ENCODE measurements around the gene ENDOV.
A peak's percentile ranks its signal among the peaks of the same experiment; 100 is the strongest.

ENDOV gene

GRCh38 chr17:80423536-80424225 is 8.7 kb downstream of the ENDOV start:
- Histone ChIP-seq H3K4me1 (ENCODE audit: control insufficient read depth, insufficient read depth, low read length, poor library complexity, severe bottlenecking) (peaks cover 14% of the 10 kb centered on the region), H3K27ac (ENCODE audit: insufficient read depth, low read length, poor library complexity, severe bottlenecking) (no peak overlapping the region), H3K4me3 (ENCODE audit: insufficient read depth, low read depth, low read length, poor library complexity, severe bottlenecking) (no peak overlapping the region), H3K9me3 (ENCODE audit: control insufficient read depth, low read length) (no peaks in the 10 kb centered on the region), H3K36me3 (ENCODE audit: control insufficient read depth, insufficient read depth, low read length) (no peaks in the 10 kb centered on the region), H3K27me3 (replicated peaks; ENCODE audit: control insufficient read depth, insufficient read depth, low read length, poor library complexity, severe bottlenecking) (no peaks in the 10 kb centered on the region)
- no peak for DNase-seq

- Histone ChIP-seq H3K4me1 (ENCODE audit: control insufficient read depth, insufficient read depth, low read length, poor library complexity, severe bottlenecking) (peaks cover 14% of the 10 kb centered on the region), H3K36me3 (ENCODE audit: control insufficient read depth, insufficient read depth, low read length) (no peaks in the 10 kb centered on the region), H3K27me3 (replicated peaks; ENCODE audit: control insufficient read depth, insufficient read depth, low read length, poor library complexity, severe bottlenecking) (no peaks in the 10 kb centered on the region), H3K27ac (ENCODE audit: insufficient read depth, low read length, poor library complexity, severe bottlenecking) (no peak overlapping the region), H3K9me3 (ENCODE audit: control insufficient read depth, low read length) (no peaks in the 10 kb centered on the region), H3K4me3 (ENCODE audit: insufficient read depth, low read depth, low read length, poor library complexity, severe bottlenecking) (no peak overlapping the region)
- no peak for DNase-seq
Measured at GRCh38 chr17:80424261-80424660, 9.3 kb downstream of the ENDOV start.

GRCh38 chr17:80424878-80425765 is 10.2 kb downstream of the ENDOV start:
- Histone ChIP-seq H3K4me1 (ENCODE audit: control insufficient read depth, insufficient read depth, low read length, poor library complexity, severe bottlenecking) (peaks cover 14% of the 10 kb centered on the region), H3K9me3 (ENCODE audit: control insufficient read depth, low read length) (no peaks in the 10 kb centered on the region), H3K27ac (ENCODE audit: insufficient read depth, low read length, poor library complexity, severe bottlenecking) (no peak overlapping the region), H3K4me3 (ENCODE audit: insufficient read depth, low read depth, low read length, poor library complexity, severe bottlenecking) (no peak overlapping the region), H3K36me3 (ENCODE audit: control insufficient read depth, insufficient read depth, low read length) (no peaks in the 10 kb centered on the region), H3K27me3 (replicated peaks; ENCODE audit: control insufficient read depth, insufficient read depth, low read length, poor library complexity, severe bottlenecking) (no peaks in the 10 kb centered on the region)
- DNase-seq = no peak

GRCh38 chr17:80425835-80426426 is 11.0 kb downstream of the ENDOV start:
- DNase-seq = no peak
- no peak overlapping the region for H3K27ac ChIP-seq (ENCODE audit: insufficient read depth, low read length, poor library complexity, severe bottlenecking)
- H3K27me3 ChIP-seq (replicated peaks; ENCODE audit: control insufficient read depth, insufficient read depth, low read length, poor library complexity, severe bottlenecking) = no peaks in the 10 kb centered on the region
- H3K4me3 ChIP-seq (ENCODE audit: insufficient read depth, low read depth, low read length, poor library complexity, severe bottlenecking) = no peak overlapping the region
- peaks cover 14% of the 10 kb centered on the region for H3K4me1 ChIP-seq (ENCODE audit: control insufficient read depth, insufficient read depth, low read length, poor library complexity, severe bottlenecking)
- H3K9me3 ChIP-seq (ENCODE audit: control insufficient read depth, low read length) = no peaks in the 10 kb centered on the region
- no peaks in the 10 kb centered on the region for H3K36me3 ChIP-seq (ENCODE audit: control insufficient read depth, insufficient read depth, low read length)

- H3K4me3 ChIP-seq (ENCODE audit: insufficient read depth, low read depth, low read length, poor library complexity, severe bottlenecking) = no peak overlapping the region
- peak; percentile 75 to 82 (median 82) for DNase-seq
Measured at GRCh38 chr17:80426671-80427326, 11.8 kb downstream of the ENDOV start.

GRCh38 chr17:80427366-80428282 is 12.7 kb downstream of the ENDOV start:
- H3K27me3 ChIP-seq (replicated peaks; ENCODE audit: control insufficient read depth, insufficient read depth, low read length, poor library complexity, severe bottlenecking) = no peaks in the 10 kb centered on the region
- no peak overlapping the region for H3K27ac ChIP-seq (ENCODE audit: insufficient read depth, low read length, poor library complexity, severe bottlenecking)
- H3K36me3 ChIP-seq (ENCODE audit: control insufficient read depth, insufficient read depth, low read length) = no peaks in the 10 kb centered on the region
- DNase-seq = no peak
- H3K4me3 ChIP-seq (ENCODE audit: insufficient read depth, low read depth, low read length, poor library complexity, severe bottlenecking) = no peak overlapping the region
- peaks cover 14% of the 10 kb centered on the region for H3K4me1 ChIP-seq (ENCODE audit: control insufficient read depth, insufficient read depth, low read length, poor library complexity, severe bottlenecking)
- H3K9me3 ChIP-seq (ENCODE audit: control insufficient read depth, low read length) = no peaks in the 10 kb centered on the region

More at GRCh38 chr17:80426671-80427326, 11.8 kb downstream of the ENDOV start:
- H3K9me3 ChIP-seq (ENCODE audit: control insufficient read depth, low read length) = no peaks in the 10 kb centered on the region
- H3K36me3 ChIP-seq (ENCODE audit: control insufficient read depth, insufficient read depth, low read length) = no peaks in the 10 kb centered on the region
- H3K4me1 ChIP-seq (ENCODE audit: control insufficient read depth, insufficient read depth, low read length, poor library complexity, severe bottlenecking) = peaks cover 14% of the 10 kb centered on the region
- H3K27me3 ChIP-seq (replicated peaks; ENCODE audit: control insufficient read depth, insufficient read depth, low read length, poor library complexity, severe bottlenecking) = no peaks in the 10 kb centered on the region
- H3K27ac ChIP-seq (ENCODE audit: insufficient read depth, low read length, poor library complexity, severe bottlenecking) = no peak overlapping the region

GRCh38 chr17:80428363-80428762 is 13.4 kb downstream of the ENDOV start:
- no peaks in the 10 kb centered on the region for H3K27me3 ChIP-seq (replicated peaks; ENCODE audit: control insufficient read depth, insufficient read depth, low read length, poor library complexity, severe bottlenecking)
- no peaks in the 10 kb centered on the region for H3K9me3 ChIP-seq (ENCODE audit: control insufficient read depth, low read length)
- H3K4me1 ChIP-seq (ENCODE audit: control insufficient read depth, insufficient read depth, low read length, poor library complexity, severe bottlenecking) = peaks cover 14% of the 10 kb centered on the region
- no peaks in the 10 kb centered on the region for H3K36me3 ChIP-seq (ENCODE audit: control insufficient read depth, insufficient read depth, low read length)
- no peak overlapping the region for H3K4me3 ChIP-seq (ENCODE audit: insufficient read depth, low read depth, low read length, poor library complexity, severe bottlenecking)
- H3K27ac ChIP-seq (ENCODE audit: insufficient read depth, low read length, poor library complexity, severe bottlenecking) = no peak overlapping the region
- no peak for DNase-seq

- H3K4me1 ChIP-seq (ENCODE audit: control insufficient read depth, insufficient read depth, low read length, poor library complexity, severe bottlenecking) = peaks cover 14% of the 10 kb centered on the region
- H3K4me3 ChIP-seq (ENCODE audit: insufficient read depth, low read depth, low read length, poor library complexity, severe bottlenecking) = no peak overlapping the region
- no peaks in the 10 kb centered on the region for H3K27me3 ChIP-seq (replicated peaks; ENCODE audit: control insufficient read depth, insufficient read depth, low read length, poor library complexity, severe bottlenecking)
- H3K9me3 ChIP-seq (ENCODE audit: control insufficient read depth, low read length) = no peaks in the 10 kb centered on the region
- no peak overlapping the region for H3K27ac ChIP-seq (ENCODE audit: insufficient read depth, low read length, poor library complexity, severe bottlenecking)
- no peak for DNase-seq
- no peaks in the 10 kb centered on the region for H3K36me3 ChIP-seq (ENCODE audit: control insufficient read depth, insufficient read depth, low read length)
Measured at GRCh38 chr17:80428796-80429195, 13.8 kb downstream of the ENDOV start.
